SK-N-SH treated with all-trans-retinoic acid at 6 μM for 48 hours (cell line): ENCODE data around the gene ARHGEF38.

Experiments
- ATAC-seq: fragments of 200-7000 bp; cut with Tn5 transposase; 3 replicates; pipeline ENCODE4 v1.9.1; 2020; ENCODE audit warnings: mild to moderate bottlenecking, moderate library complexity
- ARNTL ChIP-seq: fragments of 450-650 bp; formaldehyde crosslinking; IDR thresholded peaks from 2 replicates; pipeline ENCODE4 v1.5.0; 2020; ENCODE audit warnings: low read depth, mild to moderate bottlenecking, moderate library complexity, borderline replicate concordance
- BACH2 ChIP-seq: fragments of 250-450 bp; sonication (Bioruptor Pico); IDR thresholded peaks from 2 replicates; pipeline ENCODE4 v1.9.0; 2021; ENCODE audit warnings: mild to moderate bottlenecking, borderline replicate concordance
- CREB5 ChIP-seq: fragments of 250-450 bp; sonication (Bioruptor Pico); IDR thresholded peaks from 2 replicates; pipeline ENCODE4 v1.5.1; 2020; ENCODE audit warnings: low read depth, mild to moderate bottlenecking, moderate library complexity
- CSDC2 ChIP-seq: fragments of 250-450 bp; sonication (Bioruptor Pico); IDR thresholded peaks from 2 replicates; pipeline ENCODE4 v1.5.0; 2020; ENCODE audit warnings: mild to moderate bottlenecking, moderate library complexity
- ESRRG ChIP-seq: fragments of 250-450 bp; sonication (Bioruptor Pico); IDR thresholded peaks from 2 replicates; pipeline ENCODE4 v1.6.1; 2021; ENCODE audit warnings: mild to moderate bottlenecking
- ISL1 ChIP-seq: fragments of 250-450 bp; sonication (Bioruptor Pico); IDR thresholded peaks from 2 replicates; pipeline ENCODE4 v2.1.2; 2022; ENCODE audit warnings: mild to moderate bottlenecking, moderate library complexity
- OSR1 ChIP-seq: fragments of 250-450 bp; sonication (Bioruptor Pico); IDR thresholded peaks from 2 replicates; pipeline ENCODE4 v1.8.0; 2022; ENCODE audit warnings: moderate library complexity, mild to moderate bottlenecking, inconsistent platforms
- PATZ1 ChIP-seq: fragments of 250-450 bp; sonication (Bioruptor Pico); IDR thresholded peaks from 2 replicates; pipeline ENCODE4 v1.8.0; 2020; ENCODE audit warnings: mild to moderate bottlenecking, moderate library complexity, borderline replicate concordance
- POU6F1 ChIP-seq: fragments of 250-450 bp; sonication (Bioruptor Pico); IDR thresholded peaks from 2 replicates; pipeline ENCODE4 v1.8.0; 2021; ENCODE audit warnings: low read depth, mild to moderate bottlenecking, moderate library complexity, borderline replicate concordance
- PPARA ChIP-seq: fragments of 250-450 bp; sonication (Bioruptor Pico); IDR thresholded peaks from 2 replicates; pipeline ENCODE4 v1.5.0; 2020; ENCODE audit warnings: mild to moderate bottlenecking, borderline replicate concordance
- RARB ChIP-seq: fragments of 250-450 bp; sonication (Bioruptor Pico); IDR thresholded peaks from 2 replicates; pipeline ENCODE4 v1.8.0; 2021; ENCODE audit warnings: mild to moderate bottlenecking, moderate library complexity
- SNAI2 ChIP-seq: fragments of 250-450 bp; sonication (Bioruptor Pico); IDR thresholded peaks from 2 replicates; pipeline ENCODE4 v1.5.0; 2020; ENCODE audit warnings: mild to moderate bottlenecking, moderate library complexity
- TOX ChIP-seq: fragments of 250-450 bp; sonication (Bioruptor Pico); IDR thresholded peaks from 2 replicates; pipeline ENCODE4 v1.8.0; 2021; ENCODE audit warnings: mild to moderate bottlenecking, moderate library complexity, borderline replicate concordance
- ZC3H10 ChIP-seq: fragments of 250-450 bp; sonication (Bioruptor Pico); IDR thresholded peaks from 2 replicates; pipeline ENCODE4 v1.5.1; 2021; ENCODE audit warnings: mild to moderate bottlenecking, moderate library complexity
- ZFP3 ChIP-seq: fragments of 250-450 bp; sonication (Bioruptor Pico); IDR thresholded peaks from 2 replicates; pipeline ENCODE4 v1.5.0; 2020; ENCODE audit warnings: mild to moderate bottlenecking, moderate library complexity
- ZFP30 ChIP-seq: fragments of 450-650 bp; formaldehyde crosslinking; IDR thresholded peaks from 2 replicates; pipeline ENCODE4 v1.5.0; 2022; ENCODE audit warnings: mild to moderate bottlenecking, moderate library complexity
- ZNF565 ChIP-seq: fragments of 450-650 bp; formaldehyde crosslinking; conservative IDR thresholded peaks from 2 replicates; pipeline ENCODE4 v1.5.0; 2020; ENCODE audit warnings: low read depth, mild to moderate bottlenecking, moderate library complexity
- ZNF70 ChIP-seq: fragments of 450-650 bp; formaldehyde crosslinking; IDR thresholded peaks from 2 replicates; pipeline ENCODE4 v1.5.0; 2020; ENCODE audit warnings: mild to moderate bottlenecking, moderate library complexity
- TF ChIP-seq, protein P1 (sequence below): fragments of 250-450 bp; sonication (Bioruptor Pico); IDR thresholded peaks from 2 replicates; pipeline ENCODE4 v1.5.1; 2021; ENCODE audit warnings: mild to moderate bottlenecking, moderate library complexity
- TF ChIP-seq, protein P2 (sequence below): fragments of 250-450 bp; sonication (Bioruptor Pico); IDR thresholded peaks from 2 replicates; pipeline ENCODE4 v1.5.0; 2020; ENCODE audit warnings: mild to moderate bottlenecking, moderate library complexity

The ARHGEF38 gene

GRCh38 chr4:105504744-105505143, 47.7 kb upstream of the ARHGEF38 start:
- ATAC-seq, result no peak

GRCh38 chr4:105509291-105509690, 43.1 kb upstream of the ARHGEF38 start:
- TF ChIP-seq POU6F1 (CRISPR knock-in tag) (no peak), PPARA (CRISPR knock-in tag) (no peak)
- ATAC-seq, result no peak

More at GRCh38 chr4:105504744-105505143, 47.7 kb upstream of the ARHGEF38 start:
- TF ChIP-seq PATZ1 (CRISPR knock-in tag), result no peak
- no peak for TF ChIP-seq BACH2 (CRISPR knock-in tag)
- no peak for TF ChIP-seq OSR1 (CRISPR knock-in tag)
- no peak for TF ChIP-seq TOX (CRISPR knock-in tag)
- TF ChIP-seq, protein P1, sequence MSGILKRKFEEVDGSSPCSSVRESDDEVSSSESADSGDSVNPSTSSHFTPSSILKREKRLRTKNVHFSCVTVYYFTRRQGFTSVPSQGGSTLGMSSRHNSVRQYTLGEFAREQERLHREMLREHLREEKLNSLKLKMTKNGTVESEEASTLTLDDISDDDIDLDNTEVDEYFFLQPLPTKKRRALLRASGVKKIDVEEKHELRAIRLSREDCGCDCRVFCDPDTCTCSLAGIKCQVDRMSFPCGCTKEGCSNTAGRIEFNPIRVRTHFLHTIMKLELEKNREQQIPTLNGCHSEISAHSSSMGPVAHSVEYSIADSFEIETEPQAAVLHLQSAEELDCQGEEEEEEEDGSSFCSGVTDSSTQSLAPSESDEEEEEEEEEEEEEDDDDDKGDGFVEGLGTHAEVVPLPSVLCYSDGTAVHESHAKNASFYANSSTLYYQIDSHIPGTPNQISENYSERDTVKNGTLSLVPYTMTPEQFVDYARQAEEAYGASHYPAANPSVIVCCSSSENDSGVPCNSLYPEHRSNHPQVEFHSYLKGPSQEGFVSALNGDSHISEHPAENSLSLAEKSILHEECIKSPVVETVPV (CRISPR knock-in tag), result no peak
- TF ChIP-seq CREB5, result no peak
- no peak for TF ChIP-seq ZFP3 (CRISPR knock-in tag)
- TF ChIP-seq RARB, result no peak
- TF ChIP-seq ZNF565, result no peak
- TF ChIP-seq ISL1 (CRISPR knock-in tag), result no peak
- no peak for TF ChIP-seq ZNF70 (CRISPR knock-in tag)
- TF ChIP-seq POU6F1 (CRISPR knock-in tag), result no peak
- TF ChIP-seq ARNTL (CRISPR knock-in tag), result no peak
- TF ChIP-seq, protein P2, sequence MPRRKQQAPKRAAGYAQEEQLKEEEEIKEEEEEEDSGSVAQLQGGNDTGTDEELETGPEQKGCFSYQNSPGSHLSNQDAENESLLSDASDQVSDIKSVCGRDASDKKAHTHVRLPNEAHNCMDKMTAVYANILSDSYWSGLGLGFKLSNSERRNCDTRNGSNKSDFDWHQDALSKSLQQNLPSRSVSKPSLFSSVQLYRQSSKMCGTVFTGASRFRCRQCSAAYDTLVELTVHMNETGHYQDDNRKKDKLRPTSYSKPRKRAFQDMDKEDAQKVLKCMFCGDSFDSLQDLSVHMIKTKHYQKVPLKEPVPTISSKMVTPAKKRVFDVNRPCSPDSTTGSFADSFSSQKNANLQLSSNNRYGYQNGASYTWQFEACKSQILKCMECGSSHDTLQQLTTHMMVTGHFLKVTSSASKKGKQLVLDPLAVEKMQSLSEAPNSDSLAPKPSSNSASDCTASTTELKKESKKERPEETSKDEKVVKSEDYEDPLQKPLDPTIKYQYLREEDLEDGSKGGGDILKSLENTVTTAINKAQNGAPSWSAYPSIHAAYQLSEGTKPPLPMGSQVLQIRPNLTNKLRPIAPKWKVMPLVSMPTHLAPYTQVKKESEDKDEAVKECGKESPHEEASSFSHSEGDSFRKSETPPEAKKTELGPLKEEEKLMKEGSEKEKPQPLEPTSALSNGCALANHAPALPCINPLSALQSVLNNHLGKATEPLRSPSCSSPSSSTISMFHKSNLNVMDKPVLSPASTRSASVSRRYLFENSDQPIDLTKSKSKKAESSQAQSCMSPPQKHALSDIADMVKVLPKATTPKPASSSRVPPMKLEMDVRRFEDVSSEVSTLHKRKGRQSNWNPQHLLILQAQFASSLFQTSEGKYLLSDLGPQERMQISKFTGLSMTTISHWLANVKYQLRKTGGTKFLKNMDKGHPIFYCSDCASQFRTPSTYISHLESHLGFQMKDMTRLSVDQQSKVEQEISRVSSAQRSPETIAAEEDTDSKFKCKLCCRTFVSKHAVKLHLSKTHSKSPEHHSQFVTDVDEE (CRISPR knock-in tag), result no peak

- no peak for ATAC-seq
- TF ChIP-seq SNAI2 (CRISPR knock-in tag), result no peak
- no peak for TF ChIP-seq CSDC2 (CRISPR knock-in tag)
- no peak for TF ChIP-seq ARNTL (CRISPR knock-in tag)
- TF ChIP-seq ZFP3 (CRISPR knock-in tag), result no peak
- no peak for TF ChIP-seq POU6F1 (CRISPR knock-in tag)
- TF ChIP-seq ZNF70 (CRISPR knock-in tag), result no peak
- TF ChIP-seq ZC3H10 (CRISPR knock-in tag), result no peak
- no peak for TF ChIP-seq PATZ1 (CRISPR knock-in tag)
- TF ChIP-seq, protein P2 (CRISPR knock-in tag), result no peak
- TF ChIP-seq ESRRG (CRISPR knock-in tag), result no peak
- TF ChIP-seq RARB, result no peak
- no peak for TF ChIP-seq ZFP30
These were observed 42.7 kb upstream of the ARHGEF38 start for GRCh38 chr4:105509714-105510113.
